Measurements from ENCODE around the gene DMD. TPM values are rescaled to one million over a fixed set of nuclear protein-coding genes. Genes with fewer than 3 reads are reported as not detected.

Gene DMD
- total and polyA plus RNA-seq, 9 donors, result 14.0 to 70.5 (median 37.6) TPM

- H3K4me1 ChIP-seq (ENCODE audit: insufficient read depth), result peaks cover 1% of the 10 kb centered on the region
- no peaks in the 10 kb centered on the region for H3K36me3 ChIP-seq
- H3K27ac ChIP-seq, result no peak overlapping the region
- no peak for DNase-seq
- no peaks in the 10 kb centered on the region for H3K27me3 ChIP-seq
- intact Hi-C loops (cut with DNase I), result no loop called here
- H3K9me3 ChIP-seq, result no peaks in the 10 kb centered on the region
- 62 to 76% (median 71%) methylated on average over 1 of the region's 1 CpG for WGBS, 3 donors
- TF ChIP-seq, protein P1, sequence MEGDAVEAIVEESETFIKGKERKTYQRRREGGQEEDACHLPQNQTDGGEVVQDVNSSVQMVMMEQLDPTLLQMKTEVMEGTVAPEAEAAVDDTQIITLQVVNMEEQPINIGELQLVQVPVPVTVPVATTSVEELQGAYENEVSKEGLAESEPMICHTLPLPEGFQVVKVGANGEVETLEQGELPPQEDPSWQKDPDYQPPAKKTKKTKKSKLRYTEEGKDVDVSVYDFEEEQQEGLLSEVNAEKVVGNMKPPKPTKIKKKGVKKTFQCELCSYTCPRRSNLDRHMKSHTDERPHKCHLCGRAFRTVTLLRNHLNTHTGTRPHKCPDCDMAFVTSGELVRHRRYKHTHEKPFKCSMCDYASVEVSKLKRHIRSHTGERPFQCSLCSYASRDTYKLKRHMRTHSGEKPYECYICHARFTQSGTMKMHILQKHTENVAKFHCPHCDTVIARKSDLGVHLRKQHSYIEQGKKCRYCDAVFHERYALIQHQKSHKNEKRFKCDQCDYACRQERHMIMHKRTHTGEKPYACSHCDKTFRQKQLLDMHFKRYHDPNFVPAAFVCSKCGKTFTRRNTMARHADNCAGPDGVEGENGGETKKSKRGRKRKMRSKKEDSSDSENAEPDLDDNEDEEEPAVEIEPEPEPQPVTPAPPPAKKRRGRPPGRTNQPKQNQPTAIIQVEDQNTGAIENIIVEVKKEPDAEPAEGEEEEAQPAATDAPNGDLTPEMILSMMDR (IDR thresholded peaks at IDR 0.05), result no peak
- no peak for TF ChIP-seq EP300 (IDR thresholded peaks at IDR 0.05)
- no peak overlapping the region for H3K4me3 ChIP-seq
Measured at GRCh38 chrX:33175201-33175600, 36.1 kb downstream of the DMD start.

GRCh38 chrX:33171041-33171440 is 40.3 kb downstream of the DMD start:
- no peak overlapping the region for H3K4me3 ChIP-seq
- H3K27ac ChIP-seq, result no peak overlapping the region
- no peaks in the 10 kb centered on the region for H3K36me3 ChIP-seq
- 75 to 78% (median 76%) methylated on average over 2 of the region's 2 CpGs for WGBS, 3 donors
- H3K27me3 ChIP-seq, result no peaks in the 10 kb centered on the region
- H3K9me3 ChIP-seq, result no peaks in the 10 kb centered on the region
- TF ChIP-seq POLR2A (IDR thresholded peaks at IDR 0.05), result no peak
- TF ChIP-seq, protein P1 (IDR thresholded peaks at IDR 0.05), result no peak
- TF ChIP-seq EP300 (IDR thresholded peaks at IDR 0.05), result no peak
- no peaks in the 10 kb centered on the region for H3K4me1 ChIP-seq (ENCODE audit: insufficient read depth)
- no peak for DNase-seq
- intact Hi-C loops (cut with DNase I), result no loop called here

DNA sequence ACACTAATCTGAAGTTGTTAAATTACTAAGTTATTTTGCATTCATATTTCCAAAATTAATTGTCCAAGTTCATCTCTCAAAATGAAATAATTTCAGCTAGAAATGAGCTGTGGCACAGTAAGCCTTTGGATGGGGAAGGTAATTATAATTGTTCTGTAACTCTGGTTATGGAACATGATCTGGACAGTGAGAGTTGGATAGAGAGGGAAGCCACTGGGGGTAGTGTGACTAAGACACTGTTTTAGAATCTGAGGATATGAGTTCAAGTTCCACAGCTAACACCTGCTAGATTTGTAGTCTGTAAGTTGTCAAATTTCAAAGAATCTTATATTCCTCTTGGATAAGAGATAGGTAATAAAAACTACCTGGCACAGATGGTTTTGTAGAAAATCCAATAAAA is 49.5 kb downstream of the DMD start:
- Histone ChIP-seq H3K36me3 (no peaks in the 10 kb centered on the region), H3K27me3 (no peaks in the 10 kb centered on the region), H3K27ac (no peak overlapping the region), H3K4me1 (ENCODE audit: insufficient read depth) (no peaks in the 10 kb centered on the region), H3K4me3 (no peak overlapping the region), H3K9me3 (no peaks in the 10 kb centered on the region)
- DNase-seq, result no peak
- intact Hi-C loops (cut with DNase I), result no loop called here
- TF ChIP-seq POLR2A (IDR thresholded peaks at IDR 0.05), result no peak
- TF ChIP-seq, protein P1 (IDR thresholded peaks at IDR 0.05), result no peak
- no peak for TF ChIP-seq EP300 (IDR thresholded peaks at IDR 0.05)

GRCh38 chrX:33160273-33160672 is 51.1 kb downstream of the DMD start:
- WGBS, 3 donors, result 82 to 85% (median 83%) methylated on average over 5 of the region's 5 CpGs

More at GRCh38 chrX:33160273-33160672, 51.1 kb downstream of the DMD start:
- no peak for DNase-seq
- Histone ChIP-seq H3K27ac (no peak overlapping the region), H3K4me1 (ENCODE audit: insufficient read depth) (no peaks in the 10 kb centered on the region), H3K9me3 (no peaks in the 10 kb centered on the region), H3K27me3 (no peaks in the 10 kb centered on the region), H3K4me3 (no peak overlapping the region), H3K36me3 (no peaks in the 10 kb centered on the region)
- TF ChIP-seq, protein P1 (IDR thresholded peaks at IDR 0.05), result no peak
- TF ChIP-seq EP300 (IDR thresholded peaks at IDR 0.05) (no peak), POLR2A (IDR thresholded peaks at IDR 0.05) (no peak)
- intact Hi-C loops (cut with DNase I), result no loop called here

All from ovary (tissue), 9 donors.